ENCODE data around the gene GTSE1.

Gene GTSE1

GRCh38 chr22:46335201-46336118, 38.8 kb downstream of the GTSE1 start, which contains the start of gene TRMU:
Gene TRMU (plus strand): TSS chr22:46335714. CDS start chr22:46335765, 51 bp downstream.
- TF ChIP-seq CTCF (IDR thresholded peaks at IDR 0.05): no peak
- no peak for TF ChIP-seq ZFX (IDR thresholded peaks at IDR 0.05; ENCODE audit: borderline replicate concordance)
- H3K27ac ChIP-seq: peak within 1 kb of the TSS; percentile 74

GRCh38 chr22:46336119-46337078, 39.7 kb downstream of the GTSE1 start:
- peak overlapping the region; percentile 74 for H3K27ac ChIP-seq
- TF ChIP-seq CTCF (IDR thresholded peaks at IDR 0.05) (no peak), ZFX (IDR thresholded peaks at IDR 0.05; ENCODE audit: borderline replicate concordance) (no peak)

- TF ChIP-seq ZFX (IDR thresholded peaks at IDR 0.05; ENCODE audit: borderline replicate concordance) (no peak), CTCF (IDR thresholded peaks at IDR 0.05) (no peak)
- no peak overlapping the region for H3K27ac ChIP-seq
Measured at GRCh38 chr22:46337870-46338269, 41.2 kb downstream of the GTSE1 start.

GRCh38 chr22:46338636-46339035, 42.0 kb downstream of the GTSE1 start:
- H3K27ac ChIP-seq: no peak overlapping the region
- TF ChIP-seq CTCF (IDR thresholded peaks at IDR 0.05) (no peak), ZFX (IDR thresholded peaks at IDR 0.05; ENCODE audit: borderline replicate concordance) (no peak)

- H3K27ac ChIP-seq: no peak overlapping the region
- TF ChIP-seq CTCF (IDR thresholded peaks at IDR 0.05) (no peak), ZFX (IDR thresholded peaks at IDR 0.05; ENCODE audit: borderline replicate concordance) (no peak)
Measured at GRCh38 chr22:46339956-46340355, 43.3 kb downstream of the GTSE1 start.

- no peak overlapping the region for H3K27ac ChIP-seq
- no peak for TF ChIP-seq CTCF (IDR thresholded peaks at IDR 0.05)
- TF ChIP-seq ZFX (IDR thresholded peaks at IDR 0.05; ENCODE audit: borderline replicate concordance): no peak
Measured at GRCh38 chr22:46340676-46341075, 44.0 kb downstream of the GTSE1 start.
